Measurements from ENCODE around the gene SLC11A1.
A peak's percentile ranks its signal among the peaks of the same experiment; 100 is the strongest.

Gene SLC11A1

DNA sequence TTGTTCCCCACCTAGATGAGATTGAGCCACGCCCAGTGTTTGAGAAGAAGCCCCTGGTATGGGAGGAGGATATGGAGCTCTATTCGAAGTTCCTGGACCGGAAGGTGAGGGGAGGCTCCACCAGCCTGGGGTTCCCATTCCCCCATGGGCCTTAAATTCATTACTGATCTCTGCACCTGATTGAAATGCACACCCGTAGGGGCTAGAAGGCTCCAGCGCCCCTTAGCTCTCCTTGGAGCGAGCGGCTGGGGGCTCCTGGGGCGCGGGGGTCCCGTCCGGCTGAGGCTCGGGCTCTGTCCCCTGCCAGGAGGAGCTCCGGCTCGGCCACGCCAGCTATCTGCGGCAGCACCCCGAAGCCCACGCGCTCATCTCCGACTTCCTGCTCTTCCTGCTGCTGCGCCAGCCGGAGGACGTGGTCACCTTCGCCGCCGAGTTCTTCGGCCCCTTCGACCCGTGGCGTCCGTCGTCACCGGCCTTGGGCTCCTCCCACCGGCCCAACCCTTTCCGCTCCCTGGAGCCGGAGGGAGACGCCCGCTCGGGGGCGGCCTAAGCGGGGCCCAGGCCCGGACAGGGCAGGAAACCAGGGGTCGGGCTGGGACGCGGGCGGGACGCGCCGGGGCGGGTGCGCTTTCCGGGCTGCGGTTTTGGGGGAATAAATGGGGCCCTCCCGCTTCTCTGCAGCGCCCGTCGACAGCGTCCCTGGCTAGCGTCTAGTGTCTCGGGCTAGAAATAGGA is 14.5 kb upstream of the SLC11A1 start:
- DNase-seq (ENCODE audit: low spot score), result peak; percentile 87

DNA sequence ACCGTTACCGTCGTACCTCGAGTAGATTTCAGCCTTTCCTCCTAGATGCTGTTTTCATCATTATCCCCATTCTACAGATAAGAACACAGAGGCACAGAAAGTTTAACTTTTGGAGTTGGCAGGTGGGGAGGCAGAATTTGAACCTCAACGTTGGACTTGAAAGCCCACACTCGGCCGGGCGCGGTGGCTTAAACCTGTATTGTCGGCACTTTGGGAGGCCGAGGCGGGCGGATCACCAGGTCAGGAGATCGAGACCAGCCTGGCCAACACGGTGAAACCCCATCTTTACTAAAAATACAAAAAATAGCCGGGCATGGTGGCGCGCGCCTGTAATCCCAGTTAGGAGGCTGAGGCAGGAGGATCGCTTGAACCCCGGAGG is 13.9 kb upstream of the SLC11A1 start:
- no peak for DNase-seq (ENCODE audit: low spot score)

DNA sequence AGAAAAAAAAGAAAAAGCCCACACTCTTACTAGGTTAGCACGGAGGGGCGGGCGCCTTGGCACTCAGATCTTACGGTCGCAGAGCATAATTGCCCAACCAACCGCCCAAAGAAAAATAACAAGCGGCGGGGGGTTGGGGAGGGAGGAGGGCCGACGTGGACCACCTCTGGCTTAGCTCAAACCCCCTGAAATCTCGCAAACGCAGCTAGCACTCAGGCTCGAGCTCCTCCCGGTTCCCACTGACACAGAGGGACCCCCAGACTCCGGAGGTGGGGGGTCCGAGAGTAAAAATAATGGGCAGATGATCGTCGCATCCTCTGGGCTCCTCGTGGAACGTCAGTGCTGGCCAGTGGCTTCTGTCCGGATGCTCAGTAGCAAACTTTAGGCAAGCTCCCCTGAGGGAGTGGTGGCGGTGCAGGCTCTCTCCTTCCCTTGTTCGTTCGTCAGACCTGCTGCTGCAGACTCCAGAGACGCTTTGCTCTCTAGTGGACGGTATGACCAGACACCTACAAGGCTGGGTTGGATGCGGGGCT is 13.4 kb upstream of the SLC11A1 start:
- no peak for DNase-seq (ENCODE audit: low spot score)

DNA sequence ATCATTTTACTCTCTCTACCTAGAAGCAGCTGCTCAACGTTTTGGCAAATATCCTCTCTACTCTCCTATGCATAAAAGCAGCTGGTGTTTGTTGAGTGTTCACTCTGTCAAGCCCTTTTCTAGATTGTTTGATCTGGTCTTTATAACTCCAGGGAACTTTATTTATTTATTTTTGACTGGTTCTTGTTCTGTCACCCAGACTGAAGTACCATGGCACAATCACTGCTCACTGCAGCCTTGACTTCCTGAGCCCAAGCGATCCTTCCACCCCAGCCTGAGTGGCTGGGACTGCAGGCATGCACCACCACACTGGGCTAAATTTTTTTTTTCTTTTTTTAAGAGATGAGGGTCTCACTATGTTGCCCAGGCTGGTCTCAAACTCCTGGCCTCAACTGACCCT is 12.7 kb upstream of the SLC11A1 start:
- DNase-seq (ENCODE audit: low spot score), result no peak

DNA sequence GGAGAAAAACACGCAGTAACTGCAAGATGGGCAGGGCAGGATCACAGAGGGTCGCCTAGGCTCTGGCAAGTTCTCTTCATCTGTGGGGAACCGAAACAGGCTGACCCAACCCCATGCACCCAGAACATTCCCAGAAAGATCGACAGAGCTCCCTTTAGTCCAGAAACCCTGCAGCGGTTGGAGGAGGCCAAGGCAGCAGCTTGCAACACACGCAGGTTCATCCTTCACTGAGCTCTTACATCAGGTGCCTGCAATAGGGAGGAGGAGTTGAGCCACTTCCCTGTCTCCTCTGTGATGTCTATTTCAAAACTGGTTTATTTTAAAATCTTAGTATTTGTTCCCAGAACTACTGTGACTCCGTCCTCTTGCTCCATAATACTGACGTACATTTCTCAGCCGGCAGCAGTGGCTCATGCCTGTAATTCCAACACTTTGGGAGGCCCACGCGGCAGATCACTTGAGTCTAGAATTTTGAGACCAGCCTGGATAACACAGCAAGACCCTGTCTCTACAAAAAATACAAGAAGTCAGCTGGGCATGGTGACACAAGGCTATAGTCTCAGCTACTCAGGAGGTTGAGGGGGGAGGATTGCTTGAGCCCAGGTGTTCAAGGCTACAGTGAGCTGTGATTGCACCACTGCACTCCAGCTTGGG is 11.5 kb upstream of the SLC11A1 start:
- DNase-seq (ENCODE audit: low spot score), result peak; percentile 41

DNA sequence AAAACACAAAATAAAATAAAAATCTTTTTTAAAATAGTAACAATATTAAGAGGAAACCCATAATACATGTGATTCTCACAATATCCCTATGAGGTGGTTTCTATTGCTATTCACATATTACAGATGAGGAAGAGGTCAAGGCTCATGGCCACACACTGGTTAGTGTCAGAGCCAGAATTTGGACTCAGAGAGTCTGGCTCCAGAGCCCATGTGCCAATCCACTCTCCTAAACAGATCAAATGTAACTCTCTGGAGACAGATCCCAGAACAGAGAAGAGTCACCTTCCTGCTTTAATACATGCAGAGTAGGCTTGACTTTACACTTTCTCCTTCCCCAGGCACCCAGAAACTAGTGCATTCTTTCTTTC is 10.1 kb upstream of the SLC11A1 start:
- no peak for DNase-seq (ENCODE audit: low spot score)

DNA sequence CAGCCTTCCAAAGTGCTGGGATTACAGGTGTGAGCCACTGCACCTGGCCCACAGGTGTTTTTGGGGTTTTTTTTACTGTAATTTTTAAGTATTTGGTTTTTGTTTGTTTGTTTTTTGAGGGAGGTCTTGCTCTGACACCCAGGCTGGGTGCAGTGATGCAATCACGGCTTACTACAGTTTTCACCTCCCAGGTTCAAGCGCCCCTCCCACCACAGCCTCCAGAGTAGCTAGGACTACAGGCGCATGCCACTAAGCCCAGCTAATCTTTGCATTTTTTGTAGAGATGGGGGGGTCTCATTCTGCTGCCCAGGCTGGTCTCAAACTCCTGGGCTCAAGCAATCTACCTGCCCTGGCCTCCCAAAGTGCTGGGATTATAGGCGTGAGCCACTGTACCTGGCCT is 7.3 kb upstream of the SLC11A1 start:
- DNase-seq (ENCODE audit: low spot score), result no peak

DNA sequence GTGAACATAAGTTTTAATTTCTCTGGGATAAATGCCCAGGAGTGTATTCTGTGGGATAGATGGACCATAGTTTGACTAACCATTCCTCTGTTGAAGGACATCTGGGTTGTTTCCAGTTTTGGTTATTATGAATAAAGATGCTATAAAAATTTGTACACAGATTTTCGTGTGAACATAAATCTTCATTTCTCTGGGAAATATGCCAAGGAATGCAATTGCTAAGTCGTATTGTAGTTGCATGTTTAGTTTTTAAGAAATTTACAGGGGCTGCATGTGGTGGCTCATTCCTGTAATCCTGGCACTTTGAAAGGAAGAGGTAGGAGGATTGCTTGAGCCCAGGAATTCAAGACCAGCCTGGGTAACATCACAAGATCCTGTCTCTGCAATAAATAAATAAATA is 6.9 kb upstream of the SLC11A1 start:
- no peak for DNase-seq (ENCODE audit: low spot score)

DNA sequence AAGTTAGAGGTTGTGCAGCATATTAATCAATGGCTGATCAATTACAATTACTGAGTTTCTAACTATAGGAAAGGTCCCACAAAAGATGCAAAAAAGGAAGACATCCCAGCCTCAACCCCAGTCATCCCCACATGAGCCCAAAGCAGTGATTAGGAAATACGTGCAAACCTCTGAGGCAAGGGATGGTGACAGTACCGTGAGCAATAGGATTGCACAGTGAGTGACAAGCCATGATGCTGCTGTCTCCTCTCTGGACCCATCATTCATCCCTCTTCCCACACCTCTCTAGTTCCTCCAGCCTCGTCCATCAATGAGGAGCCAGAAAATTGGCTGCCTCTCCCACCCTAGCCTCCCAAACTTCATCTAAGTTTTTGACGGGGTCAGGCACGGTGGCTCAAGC is 4.0 kb upstream of the SLC11A1 start:
- no peak for DNase-seq (ENCODE audit: low spot score)

DNA sequence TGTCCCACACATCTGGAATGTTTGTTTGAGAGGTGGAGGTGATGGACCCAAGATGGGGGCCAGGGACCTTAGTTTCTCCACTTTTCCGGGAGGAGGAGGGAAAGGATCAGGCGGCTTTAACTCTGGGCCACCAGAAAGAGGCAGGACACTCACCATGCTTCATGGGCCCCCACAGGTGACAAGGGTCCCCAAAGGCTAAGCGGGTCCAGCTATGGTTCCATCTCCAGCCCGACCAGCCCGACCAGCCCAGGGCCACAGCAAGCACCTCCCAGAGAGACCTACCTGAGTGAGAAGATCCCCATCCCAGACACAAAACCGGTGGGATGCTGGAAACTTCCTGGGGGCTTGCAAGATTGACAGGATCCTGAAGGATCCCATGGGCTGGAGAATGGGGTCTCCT is 712 bp downstream of the SLC11A1 start:
- no peak for DNase-seq (ENCODE audit: low spot score)

DNA sequence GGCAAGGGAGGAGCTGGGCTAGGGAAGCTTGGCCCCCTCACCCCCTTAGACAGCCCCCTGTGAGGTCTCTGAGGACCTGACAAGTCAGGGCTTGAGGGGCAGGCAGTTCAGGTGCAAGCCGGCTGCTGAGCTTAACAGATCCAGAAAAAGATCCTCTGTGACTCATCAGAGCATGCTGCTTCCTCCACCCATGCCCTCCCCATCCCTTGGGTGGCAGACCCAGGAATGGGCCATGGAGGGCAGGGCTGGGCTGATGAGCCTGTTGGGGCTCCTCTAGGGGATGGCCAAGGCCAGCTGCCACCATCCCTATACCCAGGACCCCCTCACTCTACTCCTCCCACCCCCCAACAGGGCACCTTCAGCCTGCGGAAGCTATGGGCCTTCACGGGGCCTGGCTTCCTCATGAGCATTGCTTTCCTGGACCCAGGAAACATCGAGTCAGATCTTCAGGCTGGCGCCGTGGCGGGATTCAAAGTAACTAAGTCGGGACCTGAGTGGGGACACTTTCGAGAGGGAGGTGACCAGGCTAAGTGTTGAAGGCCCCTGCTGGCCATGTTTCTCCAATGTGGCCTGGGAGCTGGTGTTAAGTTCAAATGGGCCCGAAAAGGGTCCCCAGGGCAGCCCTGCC is 1.9 kb downstream of the SLC11A1 start:
- DNase-seq (ENCODE audit: low spot score), result no peak

DNA sequence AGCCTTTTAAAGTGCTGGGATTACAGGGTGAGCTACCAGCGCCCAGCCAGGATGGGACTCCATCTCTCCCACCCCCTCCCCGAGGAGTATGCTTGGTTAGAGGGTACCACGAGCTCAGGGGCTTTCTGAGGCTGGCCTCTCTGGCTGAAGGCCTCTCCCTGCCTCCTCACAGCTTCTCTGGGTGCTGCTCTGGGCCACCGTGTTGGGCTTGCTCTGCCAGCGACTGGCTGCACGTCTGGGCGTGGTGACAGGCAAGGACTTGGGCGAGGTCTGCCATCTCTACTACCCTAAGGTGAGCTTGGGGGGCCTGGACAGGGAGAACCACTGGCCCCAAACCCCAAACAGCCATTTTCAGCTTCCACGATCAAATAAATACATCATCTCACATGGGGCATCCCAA is 2.9 kb downstream of the SLC11A1 start:
- DNase-seq (ENCODE audit: low spot score), result no peak

DNA sequence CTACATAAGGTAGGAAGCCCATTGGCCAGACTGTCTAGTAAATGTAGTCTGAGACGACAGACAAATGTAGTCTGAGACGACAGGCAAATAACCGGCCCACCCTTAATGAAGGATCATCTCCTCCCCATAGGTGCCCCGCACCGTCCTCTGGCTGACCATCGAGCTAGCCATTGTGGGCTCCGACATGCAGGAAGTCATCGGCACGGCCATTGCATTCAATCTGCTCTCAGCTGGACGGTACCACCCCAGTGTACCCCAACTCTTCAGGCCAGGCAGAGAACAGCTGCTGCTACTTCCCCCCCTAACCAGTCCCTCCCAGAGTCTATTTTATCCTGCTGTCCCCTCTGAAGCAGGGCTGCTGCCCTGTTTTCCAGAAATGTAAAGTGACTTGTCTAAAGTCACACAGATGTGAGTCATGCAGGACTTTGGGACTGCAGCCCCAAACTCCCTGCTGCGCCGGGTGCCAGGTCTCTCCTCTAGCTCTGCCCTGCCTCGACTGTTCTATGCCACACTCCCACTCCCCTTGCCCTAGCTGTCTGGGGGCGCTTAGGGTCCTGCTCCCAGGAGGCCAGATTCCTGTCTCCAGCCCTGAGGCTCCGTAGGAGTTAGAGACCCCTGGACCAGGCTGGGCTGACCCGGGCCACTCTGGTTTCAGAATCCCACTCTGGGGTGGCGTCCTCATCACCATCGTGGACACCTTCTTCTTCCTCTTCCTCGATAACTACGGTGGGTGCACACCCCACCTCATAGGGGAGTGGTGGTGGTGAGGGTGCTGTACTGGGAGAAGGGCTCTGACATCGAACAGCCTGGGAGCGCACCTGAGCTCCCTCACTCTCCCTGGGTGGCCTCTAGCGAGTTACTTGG is 4.7 kb downstream of the SLC11A1 start:
- DNase-seq (ENCODE audit: low spot score), result no peak

DNA sequence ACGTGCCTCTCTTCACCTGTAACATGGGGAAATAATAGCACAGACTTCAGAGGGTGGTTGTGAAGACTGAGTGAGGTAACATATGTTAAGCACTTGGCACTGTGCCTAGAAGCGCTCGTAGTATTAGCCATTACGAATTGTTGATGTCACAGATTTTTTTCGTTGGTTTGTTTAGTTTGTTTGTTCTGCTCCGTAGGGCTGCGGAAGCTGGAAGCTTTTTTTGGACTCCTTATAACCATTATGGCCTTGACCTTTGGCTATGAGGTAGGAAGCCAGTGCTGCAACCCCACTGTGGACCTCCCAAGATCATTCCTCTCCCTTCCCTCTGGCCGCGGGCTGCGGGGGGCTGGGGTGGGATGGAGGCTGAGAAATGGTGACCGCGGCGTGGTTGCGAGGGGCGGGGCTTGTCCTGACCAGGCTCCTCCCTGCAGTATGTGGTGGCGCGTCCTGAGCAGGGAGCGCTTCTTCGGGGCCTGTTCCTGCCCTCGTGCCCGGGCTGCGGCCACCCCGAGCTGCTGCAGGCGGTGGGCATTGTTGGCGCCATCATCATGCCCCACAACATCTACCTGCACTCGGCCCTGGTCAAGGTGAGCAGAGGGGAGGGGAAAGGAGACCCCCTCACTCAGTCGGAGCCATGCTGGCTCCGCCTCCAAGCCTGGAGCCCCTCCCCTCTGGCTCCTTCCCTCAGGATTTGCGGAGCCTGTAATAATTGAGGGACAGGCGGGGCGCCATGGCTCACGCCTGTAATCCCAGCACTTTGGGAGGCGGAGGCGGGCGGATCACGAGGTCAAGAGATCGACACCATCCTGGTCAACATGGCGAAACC is 5.5 kb downstream of the SLC11A1 start:
- DNase-seq (ENCODE audit: low spot score), result peak; percentile 49

DNA sequence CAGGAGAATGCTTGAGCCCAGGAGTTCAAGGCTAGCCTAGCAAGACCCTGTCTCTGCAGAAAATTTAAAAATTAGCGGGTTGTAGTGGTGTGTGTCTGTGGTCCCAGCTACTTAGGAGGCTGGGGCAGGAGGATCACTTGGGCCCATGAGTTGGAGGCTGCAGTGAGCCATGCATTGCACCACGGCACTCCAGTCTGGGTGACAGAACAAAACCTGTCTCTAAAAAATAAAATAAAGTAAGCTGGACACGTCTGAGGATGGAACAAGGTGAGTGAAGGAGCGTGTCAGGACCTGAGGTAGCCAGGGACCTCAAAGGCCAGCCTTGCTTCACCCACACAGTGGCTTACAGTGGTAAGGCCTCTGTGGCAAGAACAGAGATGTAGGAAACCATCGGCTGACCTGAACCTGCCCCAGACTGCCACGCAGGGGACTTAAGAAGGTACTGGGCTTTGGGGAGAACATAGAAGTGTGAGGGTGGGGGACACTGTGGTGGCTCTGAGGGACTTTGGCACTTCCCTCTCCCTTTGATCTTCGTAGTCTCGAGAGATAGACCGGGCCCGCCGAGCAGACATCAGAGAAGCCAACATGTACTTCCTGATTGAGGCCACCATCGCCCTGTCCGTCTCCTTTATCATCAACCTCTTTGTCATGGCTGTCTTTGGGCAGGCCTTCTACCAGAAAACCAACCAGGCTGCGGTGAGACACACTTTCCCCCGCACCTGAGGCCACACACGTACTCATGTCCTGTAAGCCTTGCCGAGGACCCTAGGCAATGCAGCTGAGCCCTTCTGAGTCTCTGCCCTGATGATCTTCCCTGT is 7.5 kb downstream of the SLC11A1 start:
- no peak for DNase-seq (ENCODE audit: low spot score)

DNA sequence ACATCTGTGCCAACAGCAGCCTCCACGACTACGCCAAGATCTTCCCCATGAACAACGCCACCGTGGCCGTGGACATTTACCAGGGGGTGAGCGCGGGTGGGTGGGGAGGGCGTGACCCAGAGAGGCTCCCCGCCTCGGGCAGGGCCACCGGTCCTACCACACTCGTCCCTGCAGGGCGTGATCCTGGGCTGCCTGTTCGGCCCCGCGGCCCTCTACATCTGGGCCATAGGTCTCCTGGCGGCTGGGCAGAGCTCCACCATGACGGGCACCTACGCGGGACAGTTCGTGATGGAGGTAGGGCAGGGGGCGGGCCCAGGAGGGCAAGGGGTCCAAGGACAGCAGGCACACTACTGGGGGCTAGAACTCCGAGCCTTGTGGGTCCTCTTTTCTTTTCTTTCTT is 9.1 kb downstream of the SLC11A1 start:
- no peak for DNase-seq (ENCODE audit: low spot score)

DNA sequence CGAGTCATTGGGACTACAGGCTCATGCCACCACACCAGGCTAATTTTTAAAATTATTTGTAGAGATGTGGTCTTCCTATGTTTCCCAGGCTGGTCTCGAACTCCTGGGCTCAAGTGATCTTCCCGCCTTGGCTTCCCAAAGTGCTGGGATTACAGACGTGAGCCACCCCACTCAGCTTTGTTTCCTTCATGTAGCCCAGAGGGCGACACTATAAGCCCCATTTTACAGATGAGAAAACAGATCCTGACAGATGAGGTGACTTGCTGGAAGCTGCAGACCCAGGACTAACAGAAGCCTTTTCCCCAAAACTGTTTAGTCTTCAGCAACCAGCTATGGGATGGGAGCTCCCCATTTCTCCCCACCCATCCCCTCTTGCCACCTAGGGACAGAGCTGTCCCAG is 10.4 kb downstream of the SLC11A1 start:
- DNase-seq (ENCODE audit: low spot score), result no peak

DNA sequence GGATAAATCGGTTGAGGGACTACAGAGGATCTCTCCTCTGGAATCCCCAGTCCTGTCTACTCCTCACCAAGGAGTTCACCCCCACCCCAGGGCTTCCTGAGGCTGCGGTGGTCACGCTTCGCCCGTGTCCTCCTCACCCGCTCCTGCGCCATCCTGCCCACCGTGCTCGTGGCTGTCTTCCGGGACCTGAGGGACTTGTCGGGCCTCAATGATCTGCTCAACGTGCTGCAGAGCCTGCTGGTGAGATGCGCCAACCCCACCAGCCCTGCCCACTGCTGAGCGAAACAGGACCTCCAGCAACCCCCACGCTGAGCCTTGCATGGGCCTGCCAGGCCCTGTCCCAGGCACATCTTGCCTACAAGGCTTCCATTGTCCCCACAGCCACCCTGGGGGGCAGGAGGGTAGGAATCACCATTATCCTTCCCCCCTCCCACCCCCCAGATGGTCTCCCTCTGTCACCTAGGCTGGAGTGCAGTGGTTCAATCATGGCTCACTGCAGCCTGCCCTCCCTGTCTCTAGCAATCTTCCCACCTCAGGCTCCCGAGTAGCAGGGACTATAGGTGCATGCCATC is 10.9 kb downstream of the SLC11A1 start:
- DNase-seq (ENCODE audit: low spot score), result no peak

DNA sequence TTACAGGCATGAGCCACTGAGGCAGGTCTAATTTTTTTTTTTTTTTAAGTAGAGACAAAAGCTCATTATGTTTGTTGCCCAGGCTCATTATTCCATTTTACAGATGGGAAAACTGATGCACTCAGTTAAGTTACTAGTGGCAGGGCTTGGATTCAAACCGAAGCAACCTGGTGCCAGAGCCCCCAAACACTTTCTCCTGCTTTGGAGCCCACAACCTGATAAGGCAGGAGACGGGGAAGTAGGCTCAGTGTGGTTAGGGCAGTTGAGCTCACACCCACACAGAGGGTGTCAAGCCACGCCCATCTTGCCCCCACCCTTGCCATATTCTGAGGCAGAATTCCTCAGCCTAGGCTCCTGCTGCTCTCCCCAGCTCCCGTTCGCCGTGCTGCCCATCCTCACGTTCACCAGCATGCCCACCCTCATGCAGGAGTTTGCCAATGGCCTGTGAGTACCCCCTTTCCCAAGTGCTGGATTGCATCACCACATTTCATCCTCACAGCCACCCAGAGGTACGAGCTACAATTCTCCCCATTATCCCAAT is 11.7 kb downstream of the SLC11A1 start:
- no peak for DNase-seq (ENCODE audit: low spot score)

Measured in hepatic stellate cell (primary cell).